HepG2 (cell line): ENCODE results near the gene TBC1D20. TPM values are rescaled to one million over a fixed set of nuclear protein-coding genes. Genes with fewer than 3 reads are reported as not detected.

Source experiments
- ATM ChIP-seq: fragments of 450-650 bp; IDR thresholded peaks from 2 replicates; pipeline ENCODE4 v1.7.1; 2017; ENCODE audit warnings: mild to moderate bottlenecking, borderline replicate concordance
- BATF2 ChIP-seq: sonication (generic); formaldehyde crosslinking; IDR thresholded peaks from 2 replicates; pipeline ENCODE4 v1.8.0; 2022; ENCODE audit warnings: mild to moderate bottlenecking, missing genetic modification reagents, moderate library complexity
- CBX5 ChIP-seq: sonication (generic); formaldehyde crosslinking; IDR thresholded peaks from 2 replicates; pipeline ENCODE4 v1.4.0; 2020; ENCODE audit warnings: missing genetic modification reagents, borderline replicate concordance
- DR1 ChIP-seq: sonication (generic); formaldehyde crosslinking; IDR thresholded peaks from 2 replicates; pipeline ENCODE4 v1.8.0; 2021; ENCODE audit warnings: mild to moderate bottlenecking, missing genetic modification reagents, inconsistent platforms
- FOXM1 ChIP-seq: sonication (generic); formaldehyde crosslinking; IDR thresholded peaks from 2 replicates; pipeline ENCODE4 v1.5.0; 2020; ENCODE audit warnings: missing genetic modification reagents
- HOXA3 ChIP-seq: sonication (generic); formaldehyde crosslinking; IDR thresholded peaks from 2 replicates; pipeline ENCODE4 v1.5.0; 2020; ENCODE audit warnings: missing genetic modification reagents
- NAIF1 ChIP-seq: sonication (generic); formaldehyde crosslinking; IDR thresholded peaks from 2 replicates; pipeline ENCODE4 v1.5.0; 2020; ENCODE audit warnings: mild to moderate bottlenecking, missing genetic modification reagents, borderline replicate concordance
- NCOR1 ChIP-seq: fragments of 200-600 bp; sonication (generic); IDR thresholded peaks from 2 replicates; pipeline ENCODE4 v1.7.0; 2017; ENCODE audit warnings: antibody characterized with exemption, low read length, borderline replicate concordance
- NR2F2 ChIP-seq: IDR thresholded peaks from 2 replicates; pipeline ENCODE4 v1.6.1; 2012; ENCODE audit warnings: low read depth, inconsistent platforms, borderline replicate concordance
- PHF8 ChIP-seq: sonication (generic); formaldehyde crosslinking; IDR thresholded peaks from 2 replicates; pipeline ENCODE4 v1.5.0; 2020; ENCODE audit warnings: missing genetic modification reagents
- RCOR2 ChIP-seq: IDR thresholded peaks from 2 replicates; pipeline ENCODE4 v1.6.1; 2016; ENCODE audit warnings: missing biosample characterization, missing genetic modification reagents
- RORA ChIP-seq: sonication (generic); formaldehyde crosslinking; IDR thresholded peaks from 2 replicates; pipeline ENCODE4 v1.5.0; 2020; ENCODE audit warnings: mild to moderate bottlenecking, missing genetic modification reagents, moderate library complexity
- TRIM22 ChIP-seq: fragments of 450-650 bp; IDR thresholded peaks from 2 replicates; pipeline ENCODE4 v1.6.1; 2017
- ZBTB4 ChIP-seq: sonication (generic); formaldehyde crosslinking; IDR thresholded peaks from 2 replicates; pipeline ENCODE4 v1.4.0; 2020; ENCODE audit warnings: missing genetic modification reagents, mild to moderate bottlenecking, borderline replicate concordance
- ZNF280B ChIP-seq: sonication (generic); formaldehyde crosslinking; IDR thresholded peaks from 2 replicates; pipeline ENCODE4 v1.5.0; 2020; ENCODE audit warnings: missing genetic modification reagents, mild to moderate bottlenecking, borderline replicate concordance
- ZNF597 ChIP-seq: sonication (generic); formaldehyde crosslinking; IDR thresholded peaks from 2 replicates; pipeline ENCODE4 v1.5.0; 2020; ENCODE audit warnings: missing genetic modification reagents
- ZNF670 ChIP-seq: sonication (generic); formaldehyde crosslinking; IDR thresholded peaks from 2 replicates; pipeline ENCODE4 v1.8.0; 2022; ENCODE audit warnings: mild to moderate bottlenecking, missing genetic modification reagents, borderline replicate concordance
- ZNF75D ChIP-seq: sonication (generic); formaldehyde crosslinking; IDR thresholded peaks from 2 replicates; pipeline ENCODE4 v1.8.1; 2023; ENCODE audit warnings: missing genetic modification reagents, mild to moderate bottlenecking, borderline replicate concordance
- ZNF770 ChIP-seq: sonication (generic); formaldehyde crosslinking; IDR thresholded peaks from 2 replicates; pipeline ENCODE4 v1.5.0; 2020; ENCODE audit warnings: mild to moderate bottlenecking, missing genetic modification reagents
- ZNF777 ChIP-seq: sonication (generic); formaldehyde crosslinking; IDR thresholded peaks from 2 replicates; pipeline ENCODE4 v1.4.0; 2020; ENCODE audit warnings: missing genetic modification reagents
- polyA plus RNA-seq, 8 experiments: library from polyadenylated mRNA; depleted of rRNA in 3 of 8; stranded (reverse) in 7 of 8; unstranded in 1 of 8; fragments of >200 nt; fragmentation: Illumina TruSeq in 4 of 8; extraction: Trizol in 4 of 8; gene quantifications; 2 replicates each; pipeline versions ENCODE4 v1.2.1 to v1.2.3, GENCODE V29; 2011 to 2016; ENCODE audit warnings: low read depth in 4 of 8, missing spikeins in 1 of 8, mixed read lengths in 1 of 8; ENCODE audit not compliant: insufficient read depth in 1 of 8
- total RNA-seq, 5 experiments: library from RNA; depleted of rRNA; stranded (reverse); fragments of >200 nt; fragmentation: Illumina TruSeq; extraction: Trizol; gene quantifications; 2 replicates each; pipeline ENCODE4 v1.2.3, GENCODE V29; 2016; ENCODE audit warnings: low read depth in 1 of 5

Gene TBC1D20
- total and polyA plus RNA-seq, 2 of the 13 experiments (the other 11 are each of a cell fraction or from before 2014, with no cell fraction given) = 36.6 to 47.1 TPM

GRCh38 chr20:504632-505075 lies 42.3 kb upstream of the TBC1D20 start (continued):
- TF ChIP-seq ZBTB4 (CRISPR knock-in tag) (no peak), RORA (CRISPR knock-in tag) (no peak), ZNF670 (0 out of 2 replicates have a peak, but pooled peaks have one; percentile 15), RCOR2 (CRISPR knock-in tag) (peak; percentile 59; the same call in 1 of the 2 replicates), PHF8 (no peak), CBX5 (CRISPR knock-in tag) (no peak), FOXM1 (CRISPR knock-in tag) (no peak), ZNF597 (no peak), DR1 (no peak), NR2F2 (0 out of 2 replicates have a peak, but pooled peaks have one; percentile 40), ZNF75D (CRISPR knock-in tag) (no peak), ZNF770 (CRISPR knock-in tag) (no peak), HOXA3 (CRISPR knock-in tag) (no peak), ZNF280B (CRISPR knock-in tag) (no peak), NAIF1 (CRISPR knock-in tag) (no peak), NCOR1 (peak; percentile 77), ZNF777 (CRISPR knock-in tag) (no peak), BATF2 (no peak), TRIM22 (no peak), ATM (peak; percentile 64; the same call in 1 of the 2 replicates)
